SK-N-SH treated with all-trans-retinoic acid at 6 μM for 48 hours (cell line): Measurements from ENCODE around the gene FAM13A.

Experiments used
- ATAC-seq: fragments of 200-7000 bp; cut with Tn5 transposase; 3 replicates; pipeline ENCODE4 v1.9.1; 2020; ENCODE audit warnings: mild to moderate bottlenecking, moderate library complexity
- ARNTL ChIP-seq: fragments of 450-650 bp; formaldehyde crosslinking; IDR thresholded peaks from 2 replicates; pipeline ENCODE4 v1.5.0; 2020; ENCODE audit warnings: low read depth, mild to moderate bottlenecking, moderate library complexity, borderline replicate concordance
- BACH2 ChIP-seq: fragments of 250-450 bp; sonication (Bioruptor Pico); IDR thresholded peaks from 2 replicates; pipeline ENCODE4 v1.9.0; 2021; ENCODE audit warnings: mild to moderate bottlenecking, borderline replicate concordance
- CSDC2 ChIP-seq: fragments of 250-450 bp; sonication (Bioruptor Pico); IDR thresholded peaks from 2 replicates; pipeline ENCODE4 v1.5.0; 2020; ENCODE audit warnings: mild to moderate bottlenecking, moderate library complexity
- ESRRG ChIP-seq: fragments of 250-450 bp; sonication (Bioruptor Pico); IDR thresholded peaks from 2 replicates; pipeline ENCODE4 v1.6.1; 2021; ENCODE audit warnings: mild to moderate bottlenecking
- GLIS3 ChIP-seq: fragments of 250-450 bp; sonication (Bioruptor Pico); IDR thresholded peaks from 2 replicates; pipeline ENCODE4 v1.5.0; 2020; ENCODE audit warnings: mild to moderate bottlenecking, moderate library complexity
- ISL1 ChIP-seq: fragments of 250-450 bp; sonication (Bioruptor Pico); IDR thresholded peaks from 2 replicates; pipeline ENCODE4 v2.1.2; 2022; ENCODE audit warnings: mild to moderate bottlenecking, moderate library complexity
- OSR1 ChIP-seq: fragments of 250-450 bp; sonication (Bioruptor Pico); IDR thresholded peaks from 2 replicates; pipeline ENCODE4 v1.8.0; 2022; ENCODE audit warnings: moderate library complexity, mild to moderate bottlenecking, inconsistent platforms
- PPARA ChIP-seq: fragments of 250-450 bp; sonication (Bioruptor Pico); IDR thresholded peaks from 2 replicates; pipeline ENCODE4 v1.5.0; 2020; ENCODE audit warnings: mild to moderate bottlenecking, borderline replicate concordance
- RARB ChIP-seq: fragments of 250-450 bp; sonication (Bioruptor Pico); IDR thresholded peaks from 2 replicates; pipeline ENCODE4 v1.8.0; 2021; ENCODE audit warnings: mild to moderate bottlenecking, moderate library complexity
- SNAI2 ChIP-seq: fragments of 250-450 bp; sonication (Bioruptor Pico); IDR thresholded peaks from 2 replicates; pipeline ENCODE4 v1.5.0; 2020; ENCODE audit warnings: mild to moderate bottlenecking, moderate library complexity
- TCF4 ChIP-seq: fragments of 250-450 bp; sonication (Bioruptor Pico); IDR thresholded peaks from 2 replicates; pipeline ENCODE4 v1.8.0; 2021; ENCODE audit warnings: mild to moderate bottlenecking, moderate library complexity, borderline replicate concordance
- TOX ChIP-seq: fragments of 250-450 bp; sonication (Bioruptor Pico); IDR thresholded peaks from 2 replicates; pipeline ENCODE4 v1.8.0; 2021; ENCODE audit warnings: mild to moderate bottlenecking, moderate library complexity, borderline replicate concordance
- ZC3H10 ChIP-seq: fragments of 250-450 bp; sonication (Bioruptor Pico); IDR thresholded peaks from 2 replicates; pipeline ENCODE4 v1.5.1; 2021; ENCODE audit warnings: mild to moderate bottlenecking, moderate library complexity
- ZFP3 ChIP-seq: fragments of 250-450 bp; sonication (Bioruptor Pico); IDR thresholded peaks from 2 replicates; pipeline ENCODE4 v1.5.0; 2020; ENCODE audit warnings: mild to moderate bottlenecking, moderate library complexity
- ZFP30 ChIP-seq: fragments of 450-650 bp; formaldehyde crosslinking; IDR thresholded peaks from 2 replicates; pipeline ENCODE4 v1.5.0; 2022; ENCODE audit warnings: mild to moderate bottlenecking, moderate library complexity
- ZNF565 ChIP-seq: fragments of 450-650 bp; formaldehyde crosslinking; conservative IDR thresholded peaks from 2 replicates; pipeline ENCODE4 v1.5.0; 2020; ENCODE audit warnings: low read depth, mild to moderate bottlenecking, moderate library complexity
- ZNF70 ChIP-seq: fragments of 450-650 bp; formaldehyde crosslinking; IDR thresholded peaks from 2 replicates; pipeline ENCODE4 v1.5.0; 2020; ENCODE audit warnings: mild to moderate bottlenecking, moderate library complexity
- ZNF8 ChIP-seq: fragments of 450-650 bp; formaldehyde crosslinking; IDR thresholded peaks from 2 replicates; pipeline ENCODE4 v1.5.0; 2020; ENCODE audit warnings: mild to moderate bottlenecking, moderate library complexity
- TF ChIP-seq, protein P1 (sequence below): fragments of 250-450 bp; sonication (Bioruptor Pico); IDR thresholded peaks from 2 replicates; pipeline ENCODE4 v1.5.0; 2020; ENCODE audit warnings: mild to moderate bottlenecking, moderate library complexity
- TF ChIP-seq, protein P2 (sequence below): fragments of 250-450 bp; sonication (Bioruptor Pico); IDR thresholded peaks from 2 replicates; pipeline ENCODE4 v1.8.0; 2020; ENCODE audit warnings: mild to moderate bottlenecking, moderate library complexity, borderline replicate concordance
- TF ChIP-seq, protein P3 (sequence below): fragments of 250-450 bp; sonication (Bioruptor Pico); IDR thresholded peaks from 2 replicates; pipeline ENCODE4 v1.5.1; 2021; ENCODE audit warnings: mild to moderate bottlenecking, moderate library complexity
- TF ChIP-seq, protein P4 (sequence below): fragments of 250-450 bp; sonication (Bioruptor Pico); IDR thresholded peaks from 2 replicates; pipeline ENCODE4 v1.8.0; 2021; ENCODE audit warnings: low read depth, mild to moderate bottlenecking, moderate library complexity, borderline replicate concordance
- TF ChIP-seq, protein P5 (sequence below): fragments of 250-450 bp; sonication (Bioruptor Pico); IDR thresholded peaks from 2 replicates; pipeline ENCODE4 v1.5.1; 2020; ENCODE audit warnings: low read depth, mild to moderate bottlenecking, moderate library complexity

Gene FAM13A

DNA sequence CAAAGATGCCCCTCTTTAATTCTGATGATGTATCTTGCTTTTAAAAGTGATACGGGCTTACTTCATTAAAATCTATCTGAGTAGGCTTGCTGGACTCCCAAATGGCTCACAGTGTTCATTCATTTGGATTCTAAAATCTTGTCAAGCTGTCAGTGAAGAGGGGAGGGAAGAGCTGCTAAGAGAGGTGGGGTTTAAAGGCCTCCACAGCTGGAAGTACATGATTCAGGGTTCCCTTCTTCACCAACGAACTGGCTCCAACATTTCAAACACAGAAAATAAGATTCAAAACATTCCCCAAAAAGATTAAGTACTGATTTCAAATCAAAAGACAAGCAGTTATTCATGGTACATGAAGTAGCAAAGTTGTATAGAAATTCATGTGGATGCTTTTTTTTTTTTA, 226.4 kb downstream of the FAM13A start:
- TF ChIP-seq, protein P1, sequence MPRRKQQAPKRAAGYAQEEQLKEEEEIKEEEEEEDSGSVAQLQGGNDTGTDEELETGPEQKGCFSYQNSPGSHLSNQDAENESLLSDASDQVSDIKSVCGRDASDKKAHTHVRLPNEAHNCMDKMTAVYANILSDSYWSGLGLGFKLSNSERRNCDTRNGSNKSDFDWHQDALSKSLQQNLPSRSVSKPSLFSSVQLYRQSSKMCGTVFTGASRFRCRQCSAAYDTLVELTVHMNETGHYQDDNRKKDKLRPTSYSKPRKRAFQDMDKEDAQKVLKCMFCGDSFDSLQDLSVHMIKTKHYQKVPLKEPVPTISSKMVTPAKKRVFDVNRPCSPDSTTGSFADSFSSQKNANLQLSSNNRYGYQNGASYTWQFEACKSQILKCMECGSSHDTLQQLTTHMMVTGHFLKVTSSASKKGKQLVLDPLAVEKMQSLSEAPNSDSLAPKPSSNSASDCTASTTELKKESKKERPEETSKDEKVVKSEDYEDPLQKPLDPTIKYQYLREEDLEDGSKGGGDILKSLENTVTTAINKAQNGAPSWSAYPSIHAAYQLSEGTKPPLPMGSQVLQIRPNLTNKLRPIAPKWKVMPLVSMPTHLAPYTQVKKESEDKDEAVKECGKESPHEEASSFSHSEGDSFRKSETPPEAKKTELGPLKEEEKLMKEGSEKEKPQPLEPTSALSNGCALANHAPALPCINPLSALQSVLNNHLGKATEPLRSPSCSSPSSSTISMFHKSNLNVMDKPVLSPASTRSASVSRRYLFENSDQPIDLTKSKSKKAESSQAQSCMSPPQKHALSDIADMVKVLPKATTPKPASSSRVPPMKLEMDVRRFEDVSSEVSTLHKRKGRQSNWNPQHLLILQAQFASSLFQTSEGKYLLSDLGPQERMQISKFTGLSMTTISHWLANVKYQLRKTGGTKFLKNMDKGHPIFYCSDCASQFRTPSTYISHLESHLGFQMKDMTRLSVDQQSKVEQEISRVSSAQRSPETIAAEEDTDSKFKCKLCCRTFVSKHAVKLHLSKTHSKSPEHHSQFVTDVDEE (CRISPR knock-in tag): no peak
- TF ChIP-seq PPARA: no peak
- no peak for TF ChIP-seq ISL1 (CRISPR knock-in tag)
- TF ChIP-seq TCF4 (CRISPR knock-in tag): no peak
- no peak for TF ChIP-seq ZFP30 (CRISPR knock-in tag)
- no peak for TF ChIP-seq ARNTL (CRISPR knock-in tag)
- TF ChIP-seq, protein P2, sequence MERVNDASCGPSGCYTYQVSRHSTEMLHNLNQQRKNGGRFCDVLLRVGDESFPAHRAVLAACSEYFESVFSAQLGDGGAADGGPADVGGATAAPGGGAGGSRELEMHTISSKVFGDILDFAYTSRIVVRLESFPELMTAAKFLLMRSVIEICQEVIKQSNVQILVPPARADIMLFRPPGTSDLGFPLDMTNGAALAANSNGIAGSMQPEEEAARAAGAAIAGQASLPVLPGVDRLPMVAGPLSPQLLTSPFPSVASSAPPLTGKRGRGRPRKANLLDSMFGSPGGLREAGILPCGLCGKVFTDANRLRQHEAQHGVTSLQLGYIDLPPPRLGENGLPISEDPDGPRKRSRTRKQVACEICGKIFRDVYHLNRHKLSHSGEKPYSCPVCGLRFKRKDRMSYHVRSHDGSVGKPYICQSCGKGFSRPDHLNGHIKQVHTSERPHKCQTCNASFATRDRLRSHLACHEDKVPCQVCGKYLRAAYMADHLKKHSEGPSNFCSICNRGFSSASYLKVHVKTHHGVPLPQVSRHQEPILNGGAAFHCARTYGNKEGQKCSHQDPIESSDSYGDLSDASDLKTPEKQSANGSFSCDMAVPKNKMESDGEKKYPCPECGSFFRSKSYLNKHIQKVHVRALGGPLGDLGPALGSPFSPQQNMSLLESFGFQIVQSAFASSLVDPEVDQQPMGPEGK (CRISPR knock-in tag): no peak
- TF ChIP-seq ESRRG: no peak
- TF ChIP-seq ZNF565 (CRISPR knock-in tag): no peak
- no peak for TF ChIP-seq OSR1 (CRISPR knock-in tag)
- no peak for TF ChIP-seq ZC3H10 (CRISPR knock-in tag)
- TF ChIP-seq TOX (CRISPR knock-in tag): no peak
- TF ChIP-seq CSDC2: no peak
- TF ChIP-seq, protein P3, sequence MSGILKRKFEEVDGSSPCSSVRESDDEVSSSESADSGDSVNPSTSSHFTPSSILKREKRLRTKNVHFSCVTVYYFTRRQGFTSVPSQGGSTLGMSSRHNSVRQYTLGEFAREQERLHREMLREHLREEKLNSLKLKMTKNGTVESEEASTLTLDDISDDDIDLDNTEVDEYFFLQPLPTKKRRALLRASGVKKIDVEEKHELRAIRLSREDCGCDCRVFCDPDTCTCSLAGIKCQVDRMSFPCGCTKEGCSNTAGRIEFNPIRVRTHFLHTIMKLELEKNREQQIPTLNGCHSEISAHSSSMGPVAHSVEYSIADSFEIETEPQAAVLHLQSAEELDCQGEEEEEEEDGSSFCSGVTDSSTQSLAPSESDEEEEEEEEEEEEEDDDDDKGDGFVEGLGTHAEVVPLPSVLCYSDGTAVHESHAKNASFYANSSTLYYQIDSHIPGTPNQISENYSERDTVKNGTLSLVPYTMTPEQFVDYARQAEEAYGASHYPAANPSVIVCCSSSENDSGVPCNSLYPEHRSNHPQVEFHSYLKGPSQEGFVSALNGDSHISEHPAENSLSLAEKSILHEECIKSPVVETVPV (CRISPR knock-in tag): no peak
- no peak for TF ChIP-seq SNAI2 (CRISPR knock-in tag)
- TF ChIP-seq, protein P4, sequence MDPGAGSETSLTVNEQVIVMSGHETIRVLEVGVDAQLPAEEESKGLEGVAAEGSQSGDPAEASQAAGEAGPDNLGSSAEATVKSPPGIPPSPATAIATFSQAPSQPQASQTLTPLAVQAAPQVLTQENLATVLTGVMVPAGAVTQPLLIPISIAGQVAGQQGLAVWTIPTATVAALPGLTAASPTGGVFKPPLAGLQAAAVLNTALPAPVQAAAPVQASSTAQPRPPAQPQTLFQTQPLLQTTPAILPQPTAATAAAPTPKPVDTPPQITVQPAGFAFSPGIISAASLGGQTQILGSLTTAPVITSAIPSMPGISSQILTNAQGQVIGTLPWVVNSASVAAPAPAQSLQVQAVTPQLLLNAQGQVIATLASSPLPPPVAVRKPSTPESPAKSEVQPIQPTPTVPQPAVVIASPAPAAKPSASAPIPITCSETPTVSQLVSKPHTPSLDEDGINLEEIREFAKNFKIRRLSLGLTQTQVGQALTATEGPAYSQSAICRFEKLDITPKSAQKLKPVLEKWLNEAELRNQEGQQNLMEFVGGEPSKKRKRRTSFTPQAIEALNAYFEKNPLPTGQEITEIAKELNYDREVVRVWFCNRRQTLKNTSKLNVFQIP (CRISPR knock-in tag): no peak
- TF ChIP-seq, protein P5, sequence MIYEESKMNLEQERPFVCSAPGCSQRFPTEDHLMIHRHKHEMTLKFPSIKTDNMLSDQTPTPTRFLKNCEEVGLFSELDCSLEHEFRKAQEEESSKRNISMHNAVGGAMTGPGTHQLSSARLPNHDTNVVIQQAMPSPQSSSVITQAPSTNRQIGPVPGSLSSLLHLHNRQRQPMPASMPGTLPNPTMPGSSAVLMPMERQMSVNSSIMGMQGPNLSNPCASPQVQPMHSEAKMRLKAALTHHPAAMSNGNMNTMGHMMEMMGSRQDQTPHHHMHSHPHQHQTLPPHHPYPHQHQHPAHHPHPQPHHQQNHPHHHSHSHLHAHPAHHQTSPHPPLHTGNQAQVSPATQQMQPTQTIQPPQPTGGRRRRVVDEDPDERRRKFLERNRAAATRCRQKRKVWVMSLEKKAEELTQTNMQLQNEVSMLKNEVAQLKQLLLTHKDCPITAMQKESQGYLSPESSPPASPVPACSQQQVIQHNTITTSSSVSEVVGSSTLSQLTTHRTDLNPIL (CRISPR knock-in tag): no peak
- no peak for TF ChIP-seq GLIS3 (CRISPR knock-in tag)
- TF ChIP-seq ZFP3 (CRISPR knock-in tag): no peak
- TF ChIP-seq BACH2 (CRISPR knock-in tag): no peak
- ATAC-seq: no peak

DNA sequence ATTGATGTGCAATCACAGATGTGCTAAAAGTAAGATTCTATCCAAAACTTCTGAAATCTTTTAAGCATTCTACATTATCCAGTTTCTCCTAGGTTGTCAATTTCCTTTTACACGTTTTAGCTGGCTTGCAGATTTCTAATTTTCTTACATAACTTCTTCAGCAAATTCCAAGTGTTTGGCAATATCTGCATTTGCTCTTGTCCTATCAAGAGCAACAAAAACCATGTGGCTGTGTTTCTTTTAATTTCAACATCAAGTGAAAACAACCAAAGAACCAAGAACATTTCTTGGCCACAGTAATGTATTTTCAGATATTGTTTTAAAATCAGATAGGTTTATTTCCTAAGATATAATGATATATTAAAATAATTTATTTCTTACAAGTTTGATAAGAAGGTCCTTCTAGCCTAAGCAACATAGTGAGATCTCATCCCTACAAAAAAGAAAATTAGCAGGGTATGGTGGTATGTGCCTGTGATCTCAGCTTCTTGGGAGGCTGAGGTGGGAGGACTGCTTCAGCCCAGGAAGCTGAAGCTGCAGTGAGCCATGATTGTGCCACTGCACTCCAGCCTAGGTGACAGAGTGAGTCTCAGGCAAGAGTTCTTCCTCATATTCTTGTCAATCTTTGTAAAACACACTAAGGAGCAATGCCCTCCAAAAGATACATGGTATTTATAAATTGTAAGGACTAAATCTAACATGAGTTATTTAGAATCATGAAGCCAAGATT, 228.0 kb downstream of the FAM13A start:
- TF ChIP-seq ZNF70 (CRISPR knock-in tag): no peak
- TF ChIP-seq, protein P5 (CRISPR knock-in tag): no peak
- TF ChIP-seq ESRRG: no peak
- TF ChIP-seq RARB (CRISPR knock-in tag): no peak
- TF ChIP-seq ZNF8 (CRISPR knock-in tag): no peak
- TF ChIP-seq ZFP30 (CRISPR knock-in tag): no peak
- no peak for TF ChIP-seq ZFP3 (CRISPR knock-in tag)
- TF ChIP-seq ZNF565 (CRISPR knock-in tag): no peak
- TF ChIP-seq BACH2 (CRISPR knock-in tag): no peak
- TF ChIP-seq OSR1 (CRISPR knock-in tag): no peak
- no peak for TF ChIP-seq CSDC2
- no peak for TF ChIP-seq GLIS3 (CRISPR knock-in tag)
- TF ChIP-seq, protein P1 (CRISPR knock-in tag): no peak
- ATAC-seq: no peak
